Endothelial cell of umbilical vein (primary cell): ENCODE measurements around the gene AGRP.

Experiments used
- EZH2 ChIP-seq: IDR thresholded peaks from 2 replicates; pipeline ENCODE4 v1.6.1; 2012; ENCODE audit warnings: borderline replicate concordance, low read depth, mild to moderate bottlenecking, moderate library complexity, low read length, inconsistent platforms; ENCODE audit not compliant: severe bottlenecking
- FOS ChIP-seq: IDR thresholded peaks from 2 replicates; pipeline ENCODE4 v1.6.1; 2011; ENCODE audit warnings: mild to moderate bottlenecking, low read length, moderate library complexity, borderline replicate concordance; ENCODE audit not compliant: insufficient read depth
- GATA2 ChIP-seq: IDR thresholded peaks from 2 replicates; pipeline ENCODE4 v1.7.0; 2011; ENCODE audit warnings: low read depth, mild to moderate bottlenecking, moderate library complexity, mixed read lengths, low read length; ENCODE audit not compliant: insufficient read length, insufficient read depth
- JUN ChIP-seq: IDR thresholded peaks from 2 replicates; pipeline ENCODE4 v1.6.1; 2011; ENCODE audit warnings: borderline replicate concordance, low read depth; ENCODE audit not compliant: insufficient read length, insufficient read depth
- POLR2A ChIP-seq: IDR thresholded peaks from 2 replicates; pipeline ENCODE4 v1.6.1; 2012; ENCODE audit warnings: low read depth, mild to moderate bottlenecking, control low read depth, low read length
- POLR2AphosphoS5 ChIP-seq: IDR thresholded peaks from 2 replicates; pipeline ENCODE4 v1.6.1; 2012; ENCODE audit warnings: low read depth, mild to moderate bottlenecking, control low read depth, low read length, moderate library complexity; ENCODE audit not compliant: insufficient read depth
- TF ChIP-seq, protein P1 (sequence below), 2 donors: IDR thresholded peaks; 1 replicate in 1 of 2; 2 replicates in 1 of 2; pipeline ENCODE4 v1.5.1; 2011; ENCODE audit warnings: low read length in 2 of 2, mild to moderate bottlenecking in 2 of 2, moderate library complexity in 2 of 2, control low read depth in 1 of 2, inconsistent platforms in 1 of 2, low read depth in 1 of 2; ENCODE audit not compliant: insufficient read depth in 1 of 2; ENCODE audit errors: extremely low read depth in 1 of 2
- TF ChIP-seq, protein P2 (sequence below): IDR thresholded peaks from 2 replicates; pipeline ENCODE4 v1.6.1; 2011; ENCODE audit not compliant: insufficient read depth, insufficient read length

DNA sequence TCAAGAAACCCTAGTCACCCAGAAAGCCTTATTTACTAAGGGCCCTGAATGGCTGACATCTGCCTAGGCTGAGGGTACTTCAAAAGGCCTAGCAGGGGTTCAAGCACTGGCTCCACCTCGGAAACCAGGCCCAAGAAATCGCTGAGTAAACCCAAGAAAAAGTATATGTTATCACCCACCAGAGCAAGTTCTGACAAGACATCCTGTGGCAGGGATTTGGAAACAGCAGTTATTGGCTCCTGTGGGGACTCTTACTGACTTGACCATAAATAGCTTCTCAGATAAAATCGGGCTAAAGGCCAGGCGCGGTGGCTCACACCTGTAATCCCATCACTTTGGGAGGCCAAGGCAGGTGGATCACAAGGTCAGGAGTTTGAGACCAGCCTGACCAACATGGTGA, 14.6 kb downstream of the AGRP start:
- TF ChIP-seq POLR2AphosphoS5 (no peak), POLR2A (no peak), EZH2 (no peak), JUN (no peak), FOS (no peak), GATA2 (no peak)
- TF ChIP-seq, protein P1, sequence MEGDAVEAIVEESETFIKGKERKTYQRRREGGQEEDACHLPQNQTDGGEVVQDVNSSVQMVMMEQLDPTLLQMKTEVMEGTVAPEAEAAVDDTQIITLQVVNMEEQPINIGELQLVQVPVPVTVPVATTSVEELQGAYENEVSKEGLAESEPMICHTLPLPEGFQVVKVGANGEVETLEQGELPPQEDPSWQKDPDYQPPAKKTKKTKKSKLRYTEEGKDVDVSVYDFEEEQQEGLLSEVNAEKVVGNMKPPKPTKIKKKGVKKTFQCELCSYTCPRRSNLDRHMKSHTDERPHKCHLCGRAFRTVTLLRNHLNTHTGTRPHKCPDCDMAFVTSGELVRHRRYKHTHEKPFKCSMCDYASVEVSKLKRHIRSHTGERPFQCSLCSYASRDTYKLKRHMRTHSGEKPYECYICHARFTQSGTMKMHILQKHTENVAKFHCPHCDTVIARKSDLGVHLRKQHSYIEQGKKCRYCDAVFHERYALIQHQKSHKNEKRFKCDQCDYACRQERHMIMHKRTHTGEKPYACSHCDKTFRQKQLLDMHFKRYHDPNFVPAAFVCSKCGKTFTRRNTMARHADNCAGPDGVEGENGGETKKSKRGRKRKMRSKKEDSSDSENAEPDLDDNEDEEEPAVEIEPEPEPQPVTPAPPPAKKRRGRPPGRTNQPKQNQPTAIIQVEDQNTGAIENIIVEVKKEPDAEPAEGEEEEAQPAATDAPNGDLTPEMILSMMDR (IDR thresholded peaks at IDR 0.05; ENCODE audit: extremely low read depth in 1 of 2, insufficient read depth in 1 of 2, low read depth in 1 of 2, low read length in 2 of 2): no peak
- TF ChIP-seq, protein P2, sequence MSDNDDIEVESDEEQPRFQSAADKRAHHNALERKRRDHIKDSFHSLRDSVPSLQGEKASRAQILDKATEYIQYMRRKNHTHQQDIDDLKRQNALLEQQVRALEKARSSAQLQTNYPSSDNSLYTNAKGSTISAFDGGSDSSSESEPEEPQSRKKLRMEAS: no peak
